Colonic mucosa (tissue), 4 donors: ENCODE measurements around the gene MORN1. TPM values are rescaled to one million over a fixed set of nuclear protein-coding genes. Genes with fewer than 3 reads are reported as not detected.
A peak's percentile ranks its signal among the peaks of the same experiment; 100 is the strongest.

ENCODE experiments used
- DNase-seq: peaks from one replicate; pipeline ENCODE4 v3.0.0-alpha.2; 2020
- H3K27ac ChIP-seq: fragments of 200-600 bp; one replicate; pipeline ENCODE4 v1.8.0; 2021
- H3K27me3 ChIP-seq: fragments of 200-600 bp; one replicate; pipeline ENCODE4 v1.8.0; 2021
- H3K36me3 ChIP-seq: fragments of 200-600 bp; one replicate; pipeline ENCODE4 v1.8.0; 2021
- H3K4me1 ChIP-seq: fragments of 200-600 bp; one replicate; pipeline ENCODE4 v1.8.0; 2021; ENCODE audit warnings: mild to moderate bottlenecking
- H3K4me3 ChIP-seq: fragments of 200-600 bp; one replicate; pipeline ENCODE4 v1.8.0; 2021
- H3K9ac ChIP-seq, 2 donors: one replicate each; pipeline ENCODE4 v1.7.0; 2013; ENCODE audit warnings: control low read depth in 2 of 2, low read depth in 2 of 2, low read length in 2 of 2
- H3K9me3 ChIP-seq: fragments of 200-600 bp; one replicate; pipeline ENCODE4 v1.8.0; 2021
- intact Hi-C: fragments of 100-400 bp; cut with DNase I; formaldehyde crosslinking; loops from one replicate; pipeline ENCODE4 v1.14.1; 2022
- total RNA-seq, 2 donors: library from RNA; stranded (reverse); fragmentation: NEBNext Ultra II Directional in 1 of 2; extraction: Animal tissue kit (Norgen Biotek cat#: 25700) in 1 of 2; gene quantifications; one replicate each; pipeline ENCODE4 v1.2.1, GENCODE V29; 2021
- TF ChIP-seq, protein P1 (sequence below): fragments of 200-600 bp; IDR thresholded peaks from one replicate; pipeline ENCODE4 v1.8.0; 2022; ENCODE audit warnings: antibody characterized with exemption, mild to moderate bottlenecking
- donor health status: healthy.
- donor health status: DM: no; HTN: no; CAD: no.
- donor health status: DM: no; HTN: no; CAD: no.

MORN1 gene
- total RNA-seq, 2 donors from 2014 or later, result 11.3 to 18.9 TPM

DNA sequence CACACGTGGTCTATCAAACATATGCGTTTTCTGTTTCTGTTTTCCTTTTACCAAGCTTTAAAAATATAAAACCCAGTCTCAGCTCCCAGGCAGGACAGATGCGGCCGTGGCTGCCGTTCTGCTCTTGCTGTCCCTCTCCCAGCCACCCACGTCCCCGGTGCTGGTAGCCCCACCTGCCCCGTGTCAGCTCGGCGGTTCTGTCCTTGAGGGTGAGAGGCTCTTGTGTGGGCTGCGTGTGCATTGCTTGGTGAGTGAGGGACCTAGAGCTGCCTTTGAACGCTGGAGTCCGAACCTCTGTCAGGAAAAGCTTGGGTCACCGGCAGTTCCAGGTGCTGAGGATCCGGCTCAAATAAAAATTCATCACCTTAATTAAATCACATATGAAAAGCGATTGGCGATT is 4.7 kb upstream of the MORN1 start:
- Histone ChIP-seq H3K27me3 (no peaks in the 10 kb centered on the region), H3K9ac (no peak overlapping the region), H3K4me1 (peaks cover 16% of the 10 kb centered on the region), H3K9me3 (no peaks in the 10 kb centered on the region), H3K36me3 (peaks cover 21% of the 10 kb centered on the region), H3K27ac (no peak overlapping the region), H3K4me3 (no peak overlapping the region)
- TF ChIP-seq, protein P1, sequence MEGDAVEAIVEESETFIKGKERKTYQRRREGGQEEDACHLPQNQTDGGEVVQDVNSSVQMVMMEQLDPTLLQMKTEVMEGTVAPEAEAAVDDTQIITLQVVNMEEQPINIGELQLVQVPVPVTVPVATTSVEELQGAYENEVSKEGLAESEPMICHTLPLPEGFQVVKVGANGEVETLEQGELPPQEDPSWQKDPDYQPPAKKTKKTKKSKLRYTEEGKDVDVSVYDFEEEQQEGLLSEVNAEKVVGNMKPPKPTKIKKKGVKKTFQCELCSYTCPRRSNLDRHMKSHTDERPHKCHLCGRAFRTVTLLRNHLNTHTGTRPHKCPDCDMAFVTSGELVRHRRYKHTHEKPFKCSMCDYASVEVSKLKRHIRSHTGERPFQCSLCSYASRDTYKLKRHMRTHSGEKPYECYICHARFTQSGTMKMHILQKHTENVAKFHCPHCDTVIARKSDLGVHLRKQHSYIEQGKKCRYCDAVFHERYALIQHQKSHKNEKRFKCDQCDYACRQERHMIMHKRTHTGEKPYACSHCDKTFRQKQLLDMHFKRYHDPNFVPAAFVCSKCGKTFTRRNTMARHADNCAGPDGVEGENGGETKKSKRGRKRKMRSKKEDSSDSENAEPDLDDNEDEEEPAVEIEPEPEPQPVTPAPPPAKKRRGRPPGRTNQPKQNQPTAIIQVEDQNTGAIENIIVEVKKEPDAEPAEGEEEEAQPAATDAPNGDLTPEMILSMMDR, result no peak
- DNase-seq, result no peak
- intact Hi-C loops, result no loop called here

DNA sequence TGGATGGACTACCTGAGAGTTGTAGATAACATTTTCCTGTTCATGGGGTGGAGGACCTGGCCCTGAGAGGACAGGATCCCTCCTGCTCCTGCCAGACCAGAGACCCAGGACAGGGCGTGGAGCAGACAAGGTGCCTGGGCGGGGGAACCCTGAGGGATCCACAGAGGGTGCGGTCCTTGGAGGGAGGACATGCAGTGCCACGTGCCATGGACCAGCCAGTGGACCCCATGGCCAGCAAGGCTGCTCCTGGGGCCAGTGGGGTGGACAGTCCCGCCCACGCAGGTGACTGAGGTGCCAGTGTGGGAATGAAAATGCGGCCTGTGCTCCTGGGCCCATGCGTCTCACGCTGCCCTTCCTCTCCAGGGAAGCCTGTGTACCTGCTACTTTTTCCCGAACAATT is 3.9 kb upstream of the MORN1 start:
- Histone ChIP-seq H3K9me3 (no peaks in the 10 kb centered on the region), H3K36me3 (peaks cover 21% of the 10 kb centered on the region), H3K9ac (no peak overlapping the region), H3K27ac (no peak overlapping the region), H3K27me3 (no peaks in the 10 kb centered on the region), H3K4me3 (no peak overlapping the region), H3K4me1 (peaks cover 19% of the 10 kb centered on the region)
- DNase-seq, result no peak
- TF ChIP-seq, protein P1, result no peak
- intact Hi-C loops, result no loop called here

DNA sequence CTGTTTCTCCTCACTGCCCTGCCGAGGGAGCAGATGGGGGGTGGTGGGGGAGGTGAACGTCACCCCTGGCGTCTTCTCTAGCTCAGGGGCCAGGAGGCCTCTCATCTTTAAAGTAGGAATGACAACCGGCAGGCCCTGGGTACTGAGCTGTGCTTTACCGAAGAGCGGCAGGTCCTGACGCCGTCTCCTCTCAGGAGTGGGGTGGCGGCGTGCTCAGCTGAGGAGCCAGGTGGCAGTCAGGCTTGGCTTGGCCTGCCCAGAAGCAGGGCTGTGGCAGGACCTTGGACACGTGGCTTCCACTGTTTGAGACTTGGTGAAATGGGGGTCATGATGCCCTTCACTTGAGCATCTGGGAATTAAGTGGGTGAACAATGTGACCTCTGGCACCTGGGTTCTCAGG is 3.4 kb upstream of the MORN1 start:
- intact Hi-C loops, result no loop called here
- DNase-seq, result no peak
- Histone ChIP-seq H3K4me1 (peaks cover 23% of the 10 kb centered on the region), H3K36me3 (peaks cover 16% of the 10 kb centered on the region), H3K27me3 (no peaks in the 10 kb centered on the region), H3K9ac (no peak overlapping the region), H3K4me3 (no peak overlapping the region), H3K9me3 (no peaks in the 10 kb centered on the region), H3K27ac (no peak overlapping the region)
- TF ChIP-seq, protein P1, result no peak

DNA sequence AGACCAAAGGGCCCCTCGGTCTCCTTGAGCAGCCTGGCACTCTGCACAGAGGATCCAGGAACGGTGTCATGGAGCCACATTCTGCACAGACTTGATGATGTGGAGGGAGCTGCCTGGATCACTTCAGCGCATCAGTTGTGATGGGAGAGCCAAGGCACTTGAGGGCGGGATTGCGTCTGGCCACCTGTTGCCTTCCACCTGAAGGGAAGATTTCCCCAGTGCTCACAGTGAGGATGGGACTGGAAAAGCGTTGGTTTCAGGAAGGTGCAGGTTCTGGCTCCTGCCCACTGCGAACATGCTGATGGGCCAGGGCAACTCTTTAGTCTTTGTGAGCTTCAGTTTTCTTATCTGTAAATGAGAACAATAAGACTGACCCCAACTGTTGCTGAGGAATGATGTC is 2.9 kb upstream of the MORN1 start:
- Histone ChIP-seq H3K27ac (no peak overlapping the region), H3K36me3 (peaks cover 14% of the 10 kb centered on the region), H3K4me3 (no peak overlapping the region), H3K9me3 (no peaks in the 10 kb centered on the region), H3K27me3 (no peaks in the 10 kb centered on the region), H3K9ac (no peak overlapping the region), H3K4me1 (peaks cover 23% of the 10 kb centered on the region)
- intact Hi-C loops, result no loop called here
- DNase-seq, result no peak
- TF ChIP-seq, protein P1, result no peak

DNA sequence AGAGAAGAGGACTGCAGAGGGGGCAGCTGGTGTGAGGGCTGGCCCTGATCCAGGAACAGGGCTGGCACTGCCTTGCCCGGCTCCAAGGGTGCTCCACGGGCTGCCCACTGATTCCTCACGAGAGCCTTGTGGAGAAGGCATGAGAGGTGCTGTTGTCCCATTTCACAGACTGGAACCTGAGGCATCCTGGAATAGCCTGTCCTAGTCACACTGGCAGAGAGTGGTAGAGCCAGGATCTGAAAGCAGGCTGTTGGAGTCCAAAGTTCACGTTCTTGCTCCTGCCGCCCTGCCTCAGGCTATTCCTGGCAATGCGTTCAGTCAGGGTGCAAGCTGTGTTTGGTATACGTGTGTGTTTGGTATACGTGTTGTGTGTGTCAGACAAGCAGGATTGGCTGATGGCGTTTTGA is 2.1 kb upstream of the MORN1 start:
- H3K4me3 ChIP-seq, result no peak overlapping the region
- H3K27ac ChIP-seq, result no peak overlapping the region
- peak; percentile 60 for DNase-seq
- peaks cover 23% of the 10 kb centered on the region for H3K4me1 ChIP-seq
- peaks cover 14% of the 10 kb centered on the region for H3K36me3 ChIP-seq
- intact Hi-C loops, result no loop called here
- no peaks in the 10 kb centered on the region for H3K27me3 ChIP-seq
- TF ChIP-seq, protein P1, result no peak
- H3K9ac ChIP-seq, result peak overlapping the region; percentile 0 to 94
- no peaks in the 10 kb centered on the region for H3K9me3 ChIP-seq

DNA sequence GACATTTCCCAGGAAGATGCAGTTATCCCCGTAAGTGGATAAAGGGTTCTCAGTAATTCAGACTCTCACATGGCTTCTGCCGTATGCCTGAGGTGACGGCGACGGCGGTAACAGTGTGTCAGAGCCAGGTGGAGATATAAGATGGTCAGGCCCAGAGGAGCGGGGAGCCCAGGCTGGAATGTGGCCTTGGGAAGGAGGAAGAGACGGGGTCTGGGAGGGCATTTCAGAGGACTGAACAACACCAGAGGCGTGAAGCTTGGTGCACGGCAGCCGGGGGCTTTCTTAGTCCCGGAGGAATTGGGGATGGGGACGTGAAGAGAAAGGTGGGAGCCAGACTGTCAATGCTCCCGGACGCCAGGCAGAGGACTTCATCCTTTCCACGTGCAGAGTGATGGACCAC is 1.3 kb upstream of the MORN1 start:
- Histone ChIP-seq H3K27me3 (no peaks in the 10 kb centered on the region), H3K9ac (peak overlapping the region; percentile 88 to 94), H3K36me3 (peaks cover 8% of the 10 kb centered on the region), H3K4me1 (peaks cover 23% of the 10 kb centered on the region), H3K27ac (peak overlapping the region; percentile 54), H3K9me3 (no peaks in the 10 kb centered on the region), H3K4me3 (peak overlapping the region; percentile 72)
- TF ChIP-seq, protein P1, result no peak
- intact Hi-C loops, result no loop called here
- no peak for DNase-seq
